Fibroblast of skin of right biceps (primary cell): ENCODE data around the gene ANKRD66.

Experiments used
- DNase-seq: peaks from one replicate; pipeline ENCODE4 v3.0.0-alpha.2; 2013

Gene ANKRD66

DNA sequence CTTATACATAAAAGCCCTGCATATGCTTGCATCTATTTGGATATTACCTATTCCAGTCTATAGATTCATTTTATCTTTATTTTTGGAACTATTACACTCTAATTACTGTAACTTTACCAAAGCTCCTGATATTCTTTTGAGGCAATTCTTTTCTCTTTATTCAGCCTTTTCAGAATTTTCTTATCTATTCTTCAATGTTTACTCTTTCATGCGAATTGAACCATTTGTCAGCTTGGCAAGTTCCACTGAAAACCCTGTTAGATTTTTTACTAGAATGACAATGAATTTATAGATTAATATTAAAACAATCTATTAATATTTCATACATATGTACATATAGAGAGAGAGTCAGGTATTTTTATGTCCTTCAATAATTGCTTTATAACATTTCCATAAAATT, 45.9 kb downstream of the ANKRD66 start:
- no peak for DNase-seq

DNA sequence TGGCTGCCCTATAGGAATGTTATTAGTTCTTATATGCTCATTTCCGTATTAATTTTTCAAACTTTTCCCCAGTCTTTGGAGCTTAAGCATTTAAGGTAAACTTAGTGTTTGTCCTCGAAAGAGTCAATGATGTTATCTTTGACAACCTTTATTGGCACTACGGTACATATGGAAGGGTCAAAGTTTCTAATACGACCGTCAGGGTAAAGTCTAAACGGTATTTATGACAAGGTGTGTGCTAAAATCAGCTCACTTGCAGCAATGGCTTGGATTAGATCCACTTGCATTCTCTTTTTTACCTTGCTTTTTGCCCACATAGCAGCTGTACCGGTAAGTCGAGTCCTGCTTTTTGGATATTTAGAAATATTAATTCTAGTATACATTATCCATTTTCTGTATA, 46.4 kb downstream of the ANKRD66 start, which contains the start of gene MEP1A:
Gene MEP1A, plus strand, starts transcription at position 252 of the 400 bp plus-strand sequence. Its CDS starts 10 bp downstream, at position 262.
- DNase-seq = no peak

DNA sequence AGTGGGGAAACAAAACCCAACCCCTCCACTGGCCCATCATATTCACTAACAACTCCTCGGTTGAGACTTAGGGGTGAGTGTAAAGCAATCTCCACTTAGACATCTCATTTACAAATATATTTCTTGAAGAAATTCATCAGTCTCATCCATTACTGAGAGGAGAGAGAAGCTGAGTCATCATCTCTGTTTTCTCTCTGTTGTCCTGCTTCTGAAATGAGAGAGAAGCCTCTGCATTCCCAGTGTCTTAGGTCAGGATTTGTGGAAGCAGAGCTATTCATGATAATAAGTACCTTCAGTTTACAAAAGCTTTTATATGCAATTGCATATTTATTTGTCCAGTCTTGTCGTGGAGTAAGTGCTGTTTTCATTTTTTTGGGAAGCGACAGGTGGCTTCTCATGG, 47.3 kb downstream of the ANKRD66 start:
- no peak for DNase-seq

DNA sequence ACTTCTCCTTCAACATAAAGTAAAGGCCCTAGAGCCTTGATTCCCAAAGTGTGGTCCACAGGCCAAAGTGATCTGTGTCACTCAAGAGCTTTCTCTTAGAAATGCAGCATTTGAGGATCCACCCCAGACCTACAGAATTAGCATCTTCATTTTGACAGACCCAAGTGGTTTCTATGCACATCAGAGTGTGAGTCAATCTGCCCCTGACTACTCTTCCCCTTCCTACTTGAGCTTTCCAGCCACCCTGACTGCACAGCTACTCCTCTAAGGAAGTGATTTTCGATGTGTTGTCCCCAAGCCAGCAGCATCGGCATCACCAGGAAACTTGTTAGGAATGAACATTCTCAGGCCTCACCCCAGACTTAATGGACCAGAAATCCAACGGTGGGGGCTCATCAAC, 49.1 kb downstream of the ANKRD66 start:
- no peak for DNase-seq

DNA sequence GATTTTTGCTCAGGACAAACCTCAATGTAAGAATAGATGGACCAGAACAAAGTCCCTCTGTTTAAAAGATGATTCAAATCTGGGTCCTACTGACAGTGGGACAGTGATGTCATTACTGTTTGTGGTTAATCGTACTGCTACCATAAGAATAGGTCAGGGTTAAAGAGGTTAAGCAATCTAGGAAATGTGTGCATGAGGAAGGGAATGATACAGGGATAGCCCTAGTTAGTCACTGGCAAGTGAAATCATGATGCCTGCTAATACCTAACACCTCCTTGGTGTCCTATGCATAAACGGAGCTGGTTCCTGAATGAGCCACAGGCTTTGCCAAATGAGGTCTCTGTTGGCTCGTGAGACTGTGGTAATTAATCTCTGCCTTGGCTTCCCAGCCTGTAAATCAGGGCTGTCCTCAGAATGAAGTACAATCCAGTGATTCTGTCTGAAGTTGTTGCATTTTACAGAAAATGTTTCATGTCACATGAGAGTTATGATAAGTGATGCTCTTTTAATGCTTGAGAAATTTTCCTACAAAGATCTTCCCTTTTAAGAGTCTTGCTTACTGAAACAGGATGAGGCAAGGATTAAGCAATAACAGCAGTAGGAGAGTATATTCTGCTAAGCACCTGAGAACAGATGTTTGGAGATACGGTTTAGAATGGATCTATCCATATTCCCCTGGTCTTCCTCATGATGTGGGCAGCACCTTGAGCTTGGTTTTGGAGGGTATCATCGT, 50.3 kb downstream of the ANKRD66 start:
- no peak for DNase-seq

DNA sequence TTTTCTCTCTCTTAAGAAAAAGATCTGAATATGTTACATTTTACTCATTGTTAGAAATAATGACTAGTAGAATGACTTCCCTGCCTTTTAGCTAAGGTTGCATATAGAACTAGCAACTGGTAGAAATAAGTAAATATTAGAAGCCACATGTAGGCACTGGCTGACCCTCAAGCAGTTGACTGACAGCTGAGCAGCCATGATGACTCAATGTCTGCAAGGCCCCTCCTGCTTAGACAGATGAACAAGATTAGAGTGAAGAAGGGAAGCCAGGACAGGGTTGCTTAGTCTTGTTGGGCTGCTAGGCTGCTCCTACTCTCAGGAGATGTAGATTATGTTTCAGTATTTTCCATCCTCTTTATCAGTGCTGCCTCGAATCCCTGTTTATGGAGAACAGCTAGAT, 52.9 kb downstream of the ANKRD66 start:
- no peak for DNase-seq

DNA sequence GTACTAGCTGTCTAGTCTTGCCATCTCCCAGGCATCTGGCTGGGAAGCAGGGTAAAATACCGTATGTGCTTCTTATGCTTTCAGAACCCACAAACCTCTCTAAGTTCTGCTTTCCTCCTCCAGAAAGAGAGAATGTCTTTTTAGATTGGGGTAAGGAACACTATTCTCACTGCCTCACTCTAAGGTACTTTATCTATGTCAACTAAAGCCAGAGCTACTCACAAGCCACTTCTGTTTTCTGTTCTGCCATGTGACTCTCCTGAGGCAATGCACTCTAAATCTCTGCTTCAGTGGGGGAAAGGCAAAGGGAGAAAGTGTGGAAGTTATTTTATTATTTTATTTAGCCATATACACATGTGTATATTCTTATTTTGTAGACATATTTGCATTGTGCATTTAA, 62.1 kb downstream of the ANKRD66 start:
- no peak for DNase-seq
